ENCODE results near the gene KCNK2.

DNA sequence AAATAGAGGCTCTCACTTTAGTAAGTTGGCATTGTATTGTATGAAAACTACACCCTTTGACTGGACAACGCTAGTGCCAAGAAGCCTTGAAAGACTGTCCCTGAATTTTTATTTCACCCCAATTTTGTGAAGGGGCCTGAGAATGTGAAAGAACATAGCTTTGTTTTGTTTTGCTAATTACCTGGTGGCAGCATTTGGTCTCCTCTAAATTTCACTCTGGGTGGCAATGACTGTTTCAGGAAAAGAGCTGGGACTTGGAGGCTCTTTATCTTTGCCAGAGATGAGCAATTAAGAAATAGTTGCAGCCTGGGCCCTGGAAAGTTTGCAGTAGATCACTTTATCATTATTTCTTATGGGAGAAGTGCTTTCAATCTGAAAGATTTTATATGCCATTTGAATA, 117.6 kb downstream of the KCNK2 start:
- TF ChIP-seq, protein P1, sequence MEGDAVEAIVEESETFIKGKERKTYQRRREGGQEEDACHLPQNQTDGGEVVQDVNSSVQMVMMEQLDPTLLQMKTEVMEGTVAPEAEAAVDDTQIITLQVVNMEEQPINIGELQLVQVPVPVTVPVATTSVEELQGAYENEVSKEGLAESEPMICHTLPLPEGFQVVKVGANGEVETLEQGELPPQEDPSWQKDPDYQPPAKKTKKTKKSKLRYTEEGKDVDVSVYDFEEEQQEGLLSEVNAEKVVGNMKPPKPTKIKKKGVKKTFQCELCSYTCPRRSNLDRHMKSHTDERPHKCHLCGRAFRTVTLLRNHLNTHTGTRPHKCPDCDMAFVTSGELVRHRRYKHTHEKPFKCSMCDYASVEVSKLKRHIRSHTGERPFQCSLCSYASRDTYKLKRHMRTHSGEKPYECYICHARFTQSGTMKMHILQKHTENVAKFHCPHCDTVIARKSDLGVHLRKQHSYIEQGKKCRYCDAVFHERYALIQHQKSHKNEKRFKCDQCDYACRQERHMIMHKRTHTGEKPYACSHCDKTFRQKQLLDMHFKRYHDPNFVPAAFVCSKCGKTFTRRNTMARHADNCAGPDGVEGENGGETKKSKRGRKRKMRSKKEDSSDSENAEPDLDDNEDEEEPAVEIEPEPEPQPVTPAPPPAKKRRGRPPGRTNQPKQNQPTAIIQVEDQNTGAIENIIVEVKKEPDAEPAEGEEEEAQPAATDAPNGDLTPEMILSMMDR (IDR thresholded peaks at IDR 0.05): no peak
- no peak for TF ChIP-seq POLR2A (IDR thresholded peaks at IDR 0.05)

Measured in lower leg skin (tissue), 3 donors.